ENCODE data around the gene LIF.
"Not testable (repeated sequence)": the region's sequence is repeated elsewhere in the genome, so short reads cannot be mapped to it uniquely, and the experiment has no call there.

LIF gene

GRCh38 chr22:30234786-30235470, 11.6 kb downstream of the LIF start:
- no peak overlapping the region for H3K27ac ChIP-seq
- no peaks in the 10 kb centered on the region for H3K4me1 ChIP-seq (ENCODE audit: control insufficient read depth in 1 of 2, insufficient read depth in 1 of 2, low read depth in 1 of 2, low read length in 1 of 2)
- no peak overlapping the region for H3K4me3 ChIP-seq (ENCODE audit: low read depth in 1 of 2, low read length in 1 of 2)
- H3K27me3 ChIP-seq: peaks cover 15% of the 10 kb centered on the region
- H3K9me3 ChIP-seq: no peaks in the 10 kb centered on the region
- H3K36me3 ChIP-seq: no peaks in the 10 kb centered on the region
- no peak for TF ChIP-seq CTCF (IDR thresholded peaks at IDR 0.05)

- H3K4me1 ChIP-seq (ENCODE audit: control insufficient read depth in 1 of 2, insufficient read depth in 1 of 2, low read depth in 1 of 2, low read length in 1 of 2); H3K36me3 ChIP-seq; H3K4me3 ChIP-seq (ENCODE audit: low read depth in 1 of 2, low read length in 1 of 2); H3K9me3 ChIP-seq; H3K27ac ChIP-seq: not testable (repeated sequence)
- H3K27me3 ChIP-seq: peaks cover 15% of the 10 kb centered on the region
These were observed 12.2 kb downstream of the LIF start for GRCh38 chr22:30234325-30234724.

GRCh38 chr22:30233582-30233981, 13.0 kb downstream of the LIF start:
- Histone ChIP-seq H3K4me1 (ENCODE audit: control insufficient read depth in 1 of 2, insufficient read depth in 1 of 2, low read depth in 1 of 2, low read length in 1 of 2) (no peaks in the 10 kb centered on the region), H3K9me3 (no peaks in the 10 kb centered on the region), H3K27ac (no peak overlapping the region), H3K4me3 (ENCODE audit: low read depth in 1 of 2, low read length in 1 of 2) (no peak overlapping the region), H3K27me3 (peaks cover 15% of the 10 kb centered on the region), H3K36me3 (no peaks in the 10 kb centered on the region)
- TF ChIP-seq CTCF (IDR thresholded peaks at IDR 0.05): no peak

DNA sequence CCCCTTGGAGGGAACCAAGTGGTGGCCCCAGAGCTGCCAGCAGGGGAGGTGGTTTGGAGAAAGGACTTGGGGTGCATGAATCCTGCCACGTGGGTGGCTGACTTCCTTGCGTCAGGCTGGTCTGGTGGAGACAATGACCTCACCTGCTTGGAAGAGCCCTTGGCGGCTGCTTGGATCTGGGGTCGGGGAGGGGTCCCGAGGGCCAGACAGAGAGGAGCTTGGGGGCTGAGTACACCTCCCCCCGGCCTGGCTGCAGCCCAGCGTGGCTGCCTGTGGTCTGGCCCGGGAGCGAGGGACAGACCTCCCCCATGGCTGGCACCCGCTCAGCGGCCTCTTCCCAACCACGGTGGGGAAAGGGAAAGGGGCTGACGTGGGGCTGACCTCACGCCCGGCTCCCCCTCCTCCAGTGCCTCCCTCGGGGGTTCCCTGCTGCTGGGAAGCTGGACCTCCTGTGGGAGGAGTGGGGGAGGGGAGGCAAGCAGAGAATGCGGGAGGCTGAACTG, 13.8 kb downstream of the LIF start:
- TF ChIP-seq CTCF (IDR thresholded peaks at IDR 0.05): no peak
- H3K4me1 ChIP-seq (ENCODE audit: control insufficient read depth in 1 of 2, insufficient read depth in 1 of 2, low read depth in 1 of 2, low read length in 1 of 2): peaks cover under 1% of the 10 kb centered on the region in 2 experiments
- peaks cover 15% of the 10 kb centered on the region for H3K27me3 ChIP-seq
- no peak overlapping the region for H3K4me3 ChIP-seq (ENCODE audit: low read depth in 1 of 2, low read length in 1 of 2)
- H3K27ac ChIP-seq: no peak overlapping the region
- H3K9me3 ChIP-seq: no peaks in the 10 kb centered on the region
- no peaks in the 10 kb centered on the region for H3K36me3 ChIP-seq

GRCh38 chr22:30230787-30231461, 15.6 kb downstream of the LIF start:
- no peak for TF ChIP-seq CTCF (IDR thresholded peaks at IDR 0.05)
- Histone ChIP-seq H3K9me3 (no peaks in the 10 kb centered on the region), H3K4me3 (ENCODE audit: low read depth in 1 of 2, low read length in 1 of 2) (no peak overlapping the region), H3K36me3 (no peaks in the 10 kb centered on the region), H3K27ac (no peak overlapping the region), H3K4me1 (ENCODE audit: control insufficient read depth in 1 of 2, insufficient read depth in 1 of 2, low read depth in 1 of 2, low read length in 1 of 2) (peaks cover 3 to 5% of the 10 kb centered on the region in 2 experiments), H3K27me3 (peaks cover 15% of the 10 kb centered on the region)

DNA sequence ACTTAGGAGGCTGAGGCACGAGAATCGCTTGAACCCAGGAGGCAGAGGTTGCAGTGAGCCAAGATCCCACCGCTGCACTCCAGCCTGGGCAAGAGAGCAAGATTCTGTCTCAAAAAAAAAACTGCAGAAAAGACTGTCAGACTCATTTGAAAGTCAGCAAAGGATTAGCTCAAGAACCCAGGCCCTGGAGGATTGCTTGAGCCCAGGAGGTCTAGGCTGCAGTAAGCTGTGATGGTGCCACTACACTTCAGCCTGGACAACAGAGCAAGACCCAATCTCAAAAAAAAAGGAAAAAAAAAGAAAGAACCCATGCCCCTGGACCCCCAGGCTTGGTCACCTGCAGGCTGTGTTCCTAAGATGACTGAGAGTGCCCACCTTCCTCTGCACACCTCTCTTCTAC, 16.2 kb downstream of the LIF start:
- Histone ChIP-seq H3K4me1 (ENCODE audit: control insufficient read depth in 1 of 2, insufficient read depth in 1 of 2, low read depth in 1 of 2, low read length in 1 of 2) (peaks cover 3 to 5% of the 10 kb centered on the region in 2 experiments), H3K9me3 (no peaks in the 10 kb centered on the region)
- TF ChIP-seq CTCF (IDR thresholded peaks at IDR 0.05): no peak

More for the DNA sequence above, 16.2 kb downstream of the LIF start:
- H3K4me3 ChIP-seq (ENCODE audit: low read depth in 1 of 2, low read length in 1 of 2): no peak overlapping the region
- H3K36me3 ChIP-seq: no peaks in the 10 kb centered on the region
- peaks cover 15% of the 10 kb centered on the region for H3K27me3 ChIP-seq
- no peak overlapping the region for H3K27ac ChIP-seq

Data from neutrophil (primary cell).